ENCODE results near the gene LRIT2. TPM values are rescaled to one million over a fixed set of nuclear protein-coding genes. Genes with fewer than 3 reads are reported as not detected.

Gene LRIT2
- total and polyA plus RNA-seq, 7 donors: not detected

DNA sequence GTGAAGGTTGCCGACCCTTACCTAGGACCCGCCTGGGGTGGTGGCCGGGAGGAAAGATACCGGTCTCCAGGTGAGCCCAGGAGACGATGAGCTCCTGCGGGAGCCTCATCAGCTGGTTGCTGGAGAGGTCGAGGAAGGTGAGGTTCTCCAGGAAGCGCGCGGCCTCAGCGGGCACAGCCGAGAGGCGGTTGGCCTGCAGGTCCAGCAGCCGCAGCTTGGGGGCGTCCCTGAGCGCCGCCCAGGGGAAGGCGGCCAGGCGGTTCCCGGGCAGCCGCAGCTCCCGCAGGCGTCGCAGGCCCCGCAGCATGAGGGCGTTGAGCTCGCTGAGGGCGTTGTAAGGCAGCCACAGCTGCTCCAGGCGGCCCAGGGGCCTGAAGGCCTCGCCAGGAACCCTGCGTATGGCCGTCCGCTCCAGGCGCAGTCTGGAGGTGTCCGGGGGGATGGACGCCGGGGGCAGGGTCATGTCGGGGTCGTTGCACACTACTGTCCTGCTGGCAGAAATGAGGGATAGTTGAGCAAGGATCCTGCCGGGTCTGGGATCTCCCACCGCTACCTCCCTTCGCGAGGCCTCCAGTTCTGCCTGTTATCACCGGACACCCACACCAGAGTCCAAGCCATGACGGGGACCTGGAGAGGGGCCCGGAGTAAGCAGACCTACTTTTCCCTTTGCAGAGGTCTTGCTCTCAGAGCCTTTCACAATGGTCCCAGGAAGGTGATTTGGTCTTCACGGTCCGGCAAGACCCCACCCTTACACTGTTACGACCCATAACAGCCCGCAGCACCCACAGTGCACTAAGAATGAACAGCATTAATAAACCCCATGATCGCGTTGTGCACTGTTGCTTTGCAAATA, 12.1 kb upstream of the LRIT2 start:
- 53 to 54% (median 54%) methylated on average over 52 of the region's 52 CpGs for WGBS, 3 donors
- no peak for ATAC-seq
- no peaks in the 10 kb centered on the region for H3K4me1 ChIP-seq
- H3K27me3 ChIP-seq (ENCODE audit: insufficient read depth in 3 of 3, low read length in 2 of 3): peaks cover 0 to 11% (median 0%) of the 10 kb centered on the region in 3 donors
- no peak for TF ChIP-seq CTCF (IDR thresholded peaks at IDR 0.05)
- no peaks in the 10 kb centered on the region for H3K9me3 ChIP-seq
- no peaks in the 10 kb centered on the region for H3K36me3 ChIP-seq (ENCODE audit: insufficient read depth in 1 of 2, low read depth in 1 of 2)
- H3K27ac ChIP-seq: no peak overlapping the region
- intact Hi-C loops (cut with DNase I): no loop called here
- H3K4me3 ChIP-seq: no peak overlapping the region
- DNase-seq: no peak

GRCh38 chr10:84236807-84237198, 11.5 kb upstream of the LRIT2 start:
- no peak overlapping the region for H3K27ac ChIP-seq
- no peak overlapping the region for H3K4me3 ChIP-seq
- H3K4me1 ChIP-seq: no peaks in the 10 kb centered on the region
- 82 to 89% (median 84%) methylated on average over 6 of the region's 6 CpGs for WGBS, 3 donors
- intact Hi-C loops (cut with DNase I): no loop called here
- ATAC-seq (no peak), DNase-seq (no peak)
- no peak for TF ChIP-seq CTCF (IDR thresholded peaks at IDR 0.05)
- peaks cover 0 to 11% (median 2%) of the 10 kb centered on the region in 3 donors for H3K27me3 ChIP-seq (ENCODE audit: insufficient read depth in 3 of 3, low read length in 2 of 3)
- H3K36me3 ChIP-seq (ENCODE audit: insufficient read depth in 1 of 2, low read depth in 1 of 2): no peaks in the 10 kb centered on the region
- H3K9me3 ChIP-seq: no peaks in the 10 kb centered on the region

- 86 to 89% (median 86%) methylated on average over 4 of the region's 4 CpGs for WGBS, 3 donors
- H3K36me3 ChIP-seq (ENCODE audit: insufficient read depth in 1 of 2, low read depth in 1 of 2): no peaks in the 10 kb centered on the region
- H3K27me3 ChIP-seq (ENCODE audit: insufficient read depth in 3 of 3, low read length in 2 of 3): peaks cover 0 to 11% (median 3%) of the 10 kb centered on the region in 3 donors
- H3K9me3 ChIP-seq: no peaks in the 10 kb centered on the region
- DNase-seq: no peak
- ATAC-seq: no peak
- H3K4me3 ChIP-seq: no peak overlapping the region
- H3K27ac ChIP-seq: no peak overlapping the region
- intact Hi-C loops (cut with DNase I): no loop called here
- H3K4me1 ChIP-seq: no peaks in the 10 kb centered on the region
- no peak for TF ChIP-seq CTCF (IDR thresholded peaks at IDR 0.05)
These were observed 9.8 kb upstream of the LRIT2 start for GRCh38 chr10:84235096-84235495.

DNA sequence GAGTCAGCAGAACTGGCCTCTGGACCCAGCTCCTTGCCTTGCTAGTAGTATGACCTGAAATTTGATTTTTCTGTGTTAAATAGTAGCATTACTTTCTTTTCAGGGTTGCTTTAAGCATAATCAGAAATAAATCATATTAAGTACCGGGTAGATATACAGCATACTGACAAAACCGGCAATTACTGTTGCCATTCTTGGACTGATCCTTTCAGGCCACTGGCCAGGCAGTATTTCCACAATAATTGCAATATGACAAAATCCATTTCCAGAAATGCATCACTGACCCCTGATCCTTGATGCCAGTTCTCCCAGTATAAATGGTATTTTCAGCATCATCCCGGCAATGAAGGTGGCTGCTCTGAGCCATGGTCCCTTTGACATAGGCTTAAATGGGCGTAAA, 9.1 kb upstream of the LRIT2 start:
- WGBS, 3 donors: 73 to 90% (median 89%) methylated on average over 4 of the region's 4 CpGs
- intact Hi-C loops (cut with DNase I): no loop called here

More for the DNA sequence above, 9.1 kb upstream of the LRIT2 start:
- ATAC-seq (no peak), DNase-seq (no peak)
- Histone ChIP-seq H3K4me1 (no peaks in the 10 kb centered on the region), H3K27ac (no peak overlapping the region), H3K36me3 (ENCODE audit: insufficient read depth in 1 of 2, low read depth in 1 of 2) (no peaks in the 10 kb centered on the region), H3K27me3 (ENCODE audit: insufficient read depth in 3 of 3, low read length in 2 of 3) (peaks cover 0 to 8% (median 3%) of the 10 kb centered on the region in 3 donors), H3K4me3 (no peak overlapping the region), H3K9me3 (no peaks in the 10 kb centered on the region)
- no peak for TF ChIP-seq CTCF (IDR thresholded peaks at IDR 0.05)

All from psoas muscle (tissue), 8 donors.